ENCODE measurements around the gene GATD1.

- no peak for TF ChIP-seq CTCF (IDR thresholded peaks at IDR 0.05)
- no peak for TF ChIP-seq EZH2 (IDR thresholded peaks at IDR 0.05; ENCODE audit: borderline replicate concordance, insufficient read depth, low read depth, low read length, poor library complexity, severe bottlenecking)
These were observed 54.9 kb downstream of the GATD1 start for GRCh38 chr11:722346-722811.
